ENCODE data around the gene GPR149. TPM values are rescaled to one million over a fixed set of nuclear protein-coding genes. Genes with fewer than 3 reads are reported as not detected.

The GPR149 gene
- total RNA-seq, 1 donor from 2014 or later, result not detected

GRCh38 chr3:154349223-154349622, 80.8 kb downstream of the GPR149 start:
- intact Hi-C loops (cut with DNase I), result no loop called here
- ATAC-seq (no peak), DNase-seq (ENCODE audit: missing footprints) (no peak)

- no peak for DNase-seq (ENCODE audit: missing footprints)
- ATAC-seq, result no peak
- intact Hi-C loops (cut with DNase I), result no loop called here
These were observed 84.4 kb downstream of the GPR149 start for GRCh38 chr3:154345422-154346122.

GRCh38 chr3:154338570-154338969, 91.4 kb downstream of the GPR149 start:
- ATAC-seq (no peak), DNase-seq (ENCODE audit: missing footprints) (no peak)
- intact Hi-C loops (cut with DNase I), result loop anchor here (5.0 to 10.0 kb wide), 2 partner anchors 984 to 1366 kb away; no protein-coding TSS in a partner anchor

GRCh38 chr3:154338008-154338407, 92.0 kb downstream of the GPR149 start:
- intact Hi-C loops (cut with DNase I), result loop anchor here (5.0 to 10.0 kb wide), 2 partner anchors 984 to 1367 kb away; no protein-coding TSS in a partner anchor
- no peak for DNase-seq (ENCODE audit: missing footprints)
- ATAC-seq, result no peak

GRCh38 chr3:154334973-154335420, 95.0 kb downstream of the GPR149 start:
- intact Hi-C loops (cut with DNase I), result loop anchor here (5.0 to 10.0 kb wide), 2 partner anchors 987 to 1370 kb away; no protein-coding TSS in a partner anchor
- DNase-seq (ENCODE audit: missing footprints) (no peak), ATAC-seq (no peak)

- no peak for ATAC-seq
- intact Hi-C loops (cut with DNase I), result no loop called here
These were observed 102.1 kb downstream of the GPR149 start for GRCh38 chr3:154327871-154328270.

GRCh38 chr3:154324919-154325318, 105.1 kb downstream of the GPR149 start:
- intact Hi-C loops (cut with DNase I), result no loop called here
- no peak for DNase-seq (ENCODE audit: missing footprints)
- no peak for ATAC-seq

More at GRCh38 chr3:154327871-154328270, 102.1 kb downstream of the GPR149 start:
- DNase-seq (ENCODE audit: missing footprints), result no peak

GRCh38 chr3:154323891-154324738, 105.9 kb downstream of the GPR149 start, which contains the start of gene DHX36:
DHX36 (minus strand) TSS chr3:154324487; CDS start chr3:154324416, 71 bp downstream.
- DNase-seq (ENCODE audit: missing footprints), result peak; percentile 93
- peak; percentile 98 for ATAC-seq
- intact Hi-C loops (cut with DNase I), result no loop called here

GRCh38 chr3:154316974-154317767, 112.8 kb downstream of the GPR149 start:
- intact Hi-C loops (cut with DNase I), result loop anchor here (5.0 kb wide), 1 partner anchor 1155 kb away; the partner anchor contains the start of gene RAP2B
- ATAC-seq (no peak), DNase-seq (ENCODE audit: missing footprints) (no peak)

GRCh38 chr3:154314152-154314551, 115.8 kb downstream of the GPR149 start:
- ATAC-seq, result no peak
- intact Hi-C loops (cut with DNase I), result no loop called here
- DNase-seq (ENCODE audit: missing footprints), result no peak

GRCh38 chr3:154310840-154311239, 119.2 kb downstream of the GPR149 start:
- no peak for DNase-seq (ENCODE audit: missing footprints)
- intact Hi-C loops (cut with DNase I), result no loop called here
- no peak for ATAC-seq

- intact Hi-C loops (cut with DNase I), result no loop called here
- ATAC-seq (no peak), DNase-seq (ENCODE audit: missing footprints) (no peak)
These were observed 122.6 kb downstream of the GPR149 start for GRCh38 chr3:154307363-154307762.

GRCh38 chr3:154304936-154305335, 125.1 kb downstream of the GPR149 start:
- ATAC-seq (no peak), DNase-seq (ENCODE audit: missing footprints) (no peak)
- intact Hi-C loops (cut with DNase I), result no loop called here

- no peak for ATAC-seq
- no peak for DNase-seq (ENCODE audit: missing footprints)
- intact Hi-C loops (cut with DNase I), result no loop called here
These were observed 125.7 kb downstream of the GPR149 start for GRCh38 chr3:154304116-154304786.

- ATAC-seq, result no peak
- intact Hi-C loops (cut with DNase I), result no loop called here
- no peak for DNase-seq (ENCODE audit: missing footprints)
These were observed 128.4 kb downstream of the GPR149 start for GRCh38 chr3:154301561-154301960.

GRCh38 chr3:154294016-154294415, 136.0 kb downstream of the GPR149 start:
- ATAC-seq, result no peak
- no peak for DNase-seq (ENCODE audit: missing footprints)
- intact Hi-C loops (cut with DNase I), result no loop called here

GRCh38 chr3:154290187-154290586, 139.8 kb downstream of the GPR149 start:
- DNase-seq (ENCODE audit: missing footprints) (peak; percentile 70), ATAC-seq (no peak)
- intact Hi-C loops (cut with DNase I), result no loop called here
